ENCODE data around the gene RNF213. TPM values are rescaled to one million over a fixed set of nuclear protein-coding genes. Genes with fewer than 3 reads are reported as not detected.

The RNF213 gene
- 10 to 100 TPM; 59.1 to 87.7 (median 73.0) TPM for total RNA-seq
- long read RNA-seq, partial matches to known transcripts: 9 of 9 reads
- long read RNA-seq, other reads (novel, unspliced or antisense): 0 of 9 reads

GRCh38 chr17:80260791-80261158 lies at the start of gene RNF213:
TSS of gene RNF213 (plus strand) at chr17:80260852. CDS start at chr17:80263682, 2,830 bp downstream.
- no CpG with 5 or more reads among the region's 54 CpGs for WGBS (ENCODE audit: insufficient coverage, low coverage, low lambda C conversion rate, missing lambda C conversion rate)
- H3K27me3 ChIP-seq: no peaks in the 10 kb centered on the region
- no peaks in the 10 kb centered on the region for H3K36me3 ChIP-seq
- peak; percentile 20 to 46 (median 40) for ATAC-seq
- H3K4me3 ChIP-seq: peak within 1 kb of the TSS; percentile 94 to 99 (median 97)
- TF ChIP-seq POLR2A (IDR thresholded peaks at IDR 0.05) (peak; percentile 78), CTCF (IDR thresholded peaks at IDR 0.05) (no peak)
- no peaks in the 10 kb centered on the region for H3K9me3 ChIP-seq
- H3K4me1 ChIP-seq: peaks cover 0 to 29% (median 13%) of the 10 kb centered on the region in 4 donors
- intact Hi-C loops (cut with DNase I): no loop called here
- DNase-seq: peak; percentile 75 to 79 (median 79)
- H3K27ac ChIP-seq: peak within 1 kb of the TSS; percentile 96 to 100 (median 99)

GRCh38 chr17:80212109-80212508 lies 48.5 kb upstream of the RNF213 start:
- Histone ChIP-seq H3K27me3 (no peaks in the 10 kb centered on the region), H3K4me1 (no peaks in the 10 kb centered on the region), H3K36me3 (peaks cover 0 to 39% (median 9%) of the 10 kb centered on the region in 4 donors), H3K4me3 (no peak overlapping the region), H3K9me3 (no peaks in the 10 kb centered on the region), H3K27ac (no peak overlapping the region)
- intact Hi-C loops (cut with DNase I): no loop called here
- DNase-seq: no peak
- no CpG with 5 or more reads among the region's 22 CpGs for WGBS (ENCODE audit: insufficient coverage, low coverage, low lambda C conversion rate, missing lambda C conversion rate)
- no peak for ATAC-seq
- TF ChIP-seq CTCF (IDR thresholded peaks at IDR 0.05): no peak
- no peak for TF ChIP-seq POLR2A (IDR thresholded peaks at IDR 0.05)

- Histone ChIP-seq H3K27me3 (no peaks in the 10 kb centered on the region), H3K27ac (no peak overlapping the region), H3K4me3 (no peak overlapping the region), H3K9me3 (no peaks in the 10 kb centered on the region), H3K36me3 (peaks cover 0 to 39% (median 9%) of the 10 kb centered on the region in 4 donors), H3K4me1 (no peaks in the 10 kb centered on the region)
- intact Hi-C loops (cut with DNase I): no loop called here
- ATAC-seq: peak in 2 of 4 donors; percentile 29 to 48
- DNase-seq: no peak
- TF ChIP-seq POLR2A (IDR thresholded peaks at IDR 0.05): no peak
- TF ChIP-seq CTCF (IDR thresholded peaks at IDR 0.05): no peak
- 96% methylated on average over 10 of the region's 12 CpGs for WGBS (ENCODE audit: insufficient coverage, low coverage, low lambda C conversion rate, missing lambda C conversion rate)
Measured at GRCh38 chr17:80212511-80212910, 48.1 kb upstream of the RNF213 start.

- DNase-seq: peak in 1 of 3 donors; percentile 55
- TF ChIP-seq POLR2A (IDR thresholded peaks at IDR 0.05) (no peak), CTCF (IDR thresholded peaks at IDR 0.05) (no peak)
- peak in 3 of 4 donors; percentile 12 to 52 (median 29) for ATAC-seq
- intact Hi-C loops (cut with DNase I): no loop called here
- no peaks in the 10 kb centered on the region for H3K9me3 ChIP-seq
- no peak overlapping the region for H3K4me3 ChIP-seq
- H3K36me3 ChIP-seq: peaks cover 0 to 39% (median 9%) of the 10 kb centered on the region in 4 donors
- no peaks in the 10 kb centered on the region for H3K27me3 ChIP-seq
- 77% methylated on average over 12 of the region's 19 CpGs for WGBS (ENCODE audit: insufficient coverage, low coverage, low lambda C conversion rate, missing lambda C conversion rate)
- H3K27ac ChIP-seq: no peak overlapping the region
- no peaks in the 10 kb centered on the region for H3K4me1 ChIP-seq
Measured at GRCh38 chr17:80212962-80213642, 47.5 kb upstream of the RNF213 start.
